ENCODE results near the gene POLR1G. TPM values are rescaled to one million over a fixed set of nuclear protein-coding genes. Genes with fewer than 3 reads are reported as not detected.

POLR1G gene
- polyA plus RNA-seq, 3 donors, result 0.81 to 1.5 (median 1.1) TPM

- Histone ChIP-seq H3K79me2 (ENCODE audit: insufficient read depth, low read length) (no peaks in the 10 kb centered on the region), H3K4me3 (replicated peaks in 1 of 3; ENCODE audit: low read depth in 2 of 3, low read length in 3 of 3) (no peak overlapping the region), H3K9ac (ENCODE audit: insufficient read depth, low read length, poor library complexity, severe bottlenecking) (no peak overlapping the region), H3K27ac (ENCODE audit: low read depth in 1 of 2, low read length in 2 of 2) (no peak overlapping the region), H3K27me3 (ENCODE audit: control insufficient read depth in 2 of 2, insufficient read depth in 2 of 2, low read length in 2 of 2) (no peaks in the 10 kb centered on the region), H3K36me3 (replicated peaks in 1 of 2; ENCODE audit: control insufficient read depth in 1 of 2, insufficient read depth in 2 of 2, low read length in 2 of 2) (no peaks in the 10 kb centered on the region), H3K4me1 (ENCODE audit: control insufficient read depth in 1 of 2, insufficient read depth in 2 of 2, low read length in 2 of 2) (peaks cover 46 to 52% of the 10 kb centered on the region in 2 donors), H2AFZ (ENCODE audit: insufficient read depth, low read depth, low read length, poor library complexity, severe bottlenecking) (no peak overlapping the region), H3K9me3 (replicated peaks in 1 of 2; ENCODE audit: control insufficient read depth in 1 of 2, insufficient read depth in 1 of 2, low read length in 2 of 2) (no peaks in the 10 kb centered on the region), H4K20me1 (ENCODE audit: insufficient read depth, low read length) (no peaks in the 10 kb centered on the region), H3K4me2 (replicated peaks; ENCODE audit: extremely low read depth, low read length, poor library complexity, severe bottlenecking) (no peak overlapping the region)
- H3K4me1 Mint-ChIP-seq, result peaks cover 40% of the 10 kb centered on the region
- no peak for DNase-seq
- peaks cover 5 to 12% (median 10%) of the 10 kb centered on the region in 3 donors for H3K27me3 Mint-ChIP-seq (ENCODE audit: low read depth in 3 of 3)
- H3K9me3 Mint-ChIP-seq, result peaks cover 0 to 2% (median 0%) of the 10 kb centered on the region in 7 donors
- H3K4me3 Mint-ChIP-seq, result no peak overlapping the region
- peaks cover 0 to 3% of the 10 kb centered on the region in 2 donors for H3K36me3 Mint-ChIP-seq
- intact Hi-C loops (cut with micrococcal nuclease), result no loop called here
- peak overlapping the region in 6 of 7 donors; percentile 16 to 99 (median 71) for H3K27ac Mint-ChIP-seq
- TF ChIP-seq, protein P1, sequence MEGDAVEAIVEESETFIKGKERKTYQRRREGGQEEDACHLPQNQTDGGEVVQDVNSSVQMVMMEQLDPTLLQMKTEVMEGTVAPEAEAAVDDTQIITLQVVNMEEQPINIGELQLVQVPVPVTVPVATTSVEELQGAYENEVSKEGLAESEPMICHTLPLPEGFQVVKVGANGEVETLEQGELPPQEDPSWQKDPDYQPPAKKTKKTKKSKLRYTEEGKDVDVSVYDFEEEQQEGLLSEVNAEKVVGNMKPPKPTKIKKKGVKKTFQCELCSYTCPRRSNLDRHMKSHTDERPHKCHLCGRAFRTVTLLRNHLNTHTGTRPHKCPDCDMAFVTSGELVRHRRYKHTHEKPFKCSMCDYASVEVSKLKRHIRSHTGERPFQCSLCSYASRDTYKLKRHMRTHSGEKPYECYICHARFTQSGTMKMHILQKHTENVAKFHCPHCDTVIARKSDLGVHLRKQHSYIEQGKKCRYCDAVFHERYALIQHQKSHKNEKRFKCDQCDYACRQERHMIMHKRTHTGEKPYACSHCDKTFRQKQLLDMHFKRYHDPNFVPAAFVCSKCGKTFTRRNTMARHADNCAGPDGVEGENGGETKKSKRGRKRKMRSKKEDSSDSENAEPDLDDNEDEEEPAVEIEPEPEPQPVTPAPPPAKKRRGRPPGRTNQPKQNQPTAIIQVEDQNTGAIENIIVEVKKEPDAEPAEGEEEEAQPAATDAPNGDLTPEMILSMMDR (IDR thresholded peaks at IDR 0.05), result no peak
Observed at GRCh38 chr19:45457776-45458175, 51.3 kb downstream of the POLR1G start.

Small RNA genes within 50 kb of the gene (small RNA-seq; reads per million reads assigned to genes)
- not detected for gene MIR6088 (ENCODE audit: insufficient read length, low read depth)

Other genes with a start within 250 kb of the POLR1G start
- under 1 TPM in 1 of 3 donors, not detected in 2; 0.11 TPM for gene NKPD1, start 245.7 kb upstream of the POLR1G start, polyA plus RNA-seq
- 10 to 100 TPM; 49.7 to 82.7 (median 63.4) TPM for gene TRAPPC6A, start 228.4 kb upstream of the POLR1G start, polyA plus RNA-seq
- gene BLOC1S3, start 227.9 kb upstream of the POLR1G start, polyA plus RNA-seq, result 1 to 10 TPM; 2.9 to 6.7 (median 4.7) TPM
- not detected for gene EXOC3L2, start 161.2 kb upstream of the POLR1G start, polyA plus RNA-seq
- 10 to 100 TPM in 1 of 3 donors, under 1 TPM in 2; 0.59 to 18.4 (median 0.69) TPM for gene MARK4, start 155.4 kb upstream of the POLR1G start, polyA plus RNA-seq
- under 1 TPM; 0.17 to 0.50 (median 0.24) TPM for gene CKM, start 83.8 kb upstream of the POLR1G start, polyA plus RNA-seq
- not detected for gene KLC3, start 65.9 kb upstream of the POLR1G start, polyA plus RNA-seq
- gene ERCC2, start 36.1 kb upstream of the POLR1G start, polyA plus RNA-seq, result 10 to 100 TPM in 1 of 3 donors, 1 to 10 TPM in 2; 4.0 to 20.0 (median 4.4) TPM
- gene PPP1R13L, start 1.6 kb upstream of the POLR1G start, polyA plus RNA-seq, result 1 to 10 TPM in 1 of 3 donors, under 1 TPM in 2; 0.18 to 1.8 (median 0.45) TPM
- gene ERCC1, start 17.3 kb downstream of the POLR1G start, polyA plus RNA-seq, result 10 to 100 TPM; 62.2 to 78.2 (median 74.6) TPM
- gene FOSB, start 61.4 kb downstream of the POLR1G start, polyA plus RNA-seq, result 100 to 1,000 TPM in 1 of 3 donors, 10 to 100 TPM in 2; 27.3 to 840 (median 28.2) TPM
- 1 to 10 TPM; 1.5 to 2.7 (median 2.3) TPM for gene RTN2, start 90.4 kb downstream of the POLR1G start, polyA plus RNA-seq
- 1 to 10 TPM; 1.3 to 4.3 (median 2.7) TPM for gene PPM1N, start 91.8 kb downstream of the POLR1G start, polyA plus RNA-seq
- gene VASP, start 100.8 kb downstream of the POLR1G start, polyA plus RNA-seq, result 100 to 1,000 TPM; 132 to 154 (median 144) TPM
- gene OPA3, start 178.2 kb downstream of the POLR1G start, polyA plus RNA-seq, result 1 to 10 TPM; 4.4 to 6.9 (median 5.6) TPM
- gene GPR4, start 195.6 kb downstream of the POLR1G start, polyA plus RNA-seq, result not detected
- 10 to 100 TPM; 10.3 to 50.8 (median 11.9) TPM for gene EML2, start 232.8 kb downstream of the POLR1G start, polyA plus RNA-seq